Subcutaneous adipose tissue (tissue), 4 donors: ENCODE results near the gene TRIM33. TPM values are rescaled to one million over a fixed set of nuclear protein-coding genes. Genes with fewer than 3 reads are reported as not detected.

ENCODE experiments used
- total RNA-seq, 4 donors: library from RNA; depleted of rRNA; stranded (reverse); fragments of >200 nt; gene quantifications; one replicate each; pipeline ENCODE4 v1.1.0, GENCODE V29; 2016
- TF ChIP-seq, protein P1 (sequence below): fragments of 450-650 bp; IDR thresholded peaks from one replicate; pipeline ENCODE4 v1.5.1; 2016; ENCODE audit warnings: low read depth, mild to moderate bottlenecking, control low read depth, antibody characterized with exemption, moderate library complexity

The TRIM33 gene
- total RNA-seq, 4 donors from 2014 or later, result 36.2 to 44.3 (median 38.7) TPM

DNA sequence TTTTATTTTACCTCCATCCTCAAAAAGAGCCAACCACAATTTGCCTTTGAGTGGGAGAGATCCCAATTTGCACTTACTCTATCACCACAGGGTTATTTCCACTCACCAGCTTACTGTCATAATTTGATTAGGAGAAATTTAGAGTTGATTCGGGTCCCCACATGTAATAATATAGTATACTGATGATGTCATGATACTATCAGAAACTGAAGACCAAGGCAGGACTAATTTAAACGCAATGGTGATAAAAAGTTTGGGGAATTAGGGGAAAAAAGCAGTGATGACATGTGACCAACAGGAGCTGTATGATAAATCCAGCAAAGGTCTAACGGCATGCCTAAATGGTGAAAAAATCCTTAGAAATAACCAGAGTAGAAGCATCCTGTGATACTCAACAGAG, 54.4 kb downstream of the TRIM33 start:
- TF ChIP-seq, protein P1, sequence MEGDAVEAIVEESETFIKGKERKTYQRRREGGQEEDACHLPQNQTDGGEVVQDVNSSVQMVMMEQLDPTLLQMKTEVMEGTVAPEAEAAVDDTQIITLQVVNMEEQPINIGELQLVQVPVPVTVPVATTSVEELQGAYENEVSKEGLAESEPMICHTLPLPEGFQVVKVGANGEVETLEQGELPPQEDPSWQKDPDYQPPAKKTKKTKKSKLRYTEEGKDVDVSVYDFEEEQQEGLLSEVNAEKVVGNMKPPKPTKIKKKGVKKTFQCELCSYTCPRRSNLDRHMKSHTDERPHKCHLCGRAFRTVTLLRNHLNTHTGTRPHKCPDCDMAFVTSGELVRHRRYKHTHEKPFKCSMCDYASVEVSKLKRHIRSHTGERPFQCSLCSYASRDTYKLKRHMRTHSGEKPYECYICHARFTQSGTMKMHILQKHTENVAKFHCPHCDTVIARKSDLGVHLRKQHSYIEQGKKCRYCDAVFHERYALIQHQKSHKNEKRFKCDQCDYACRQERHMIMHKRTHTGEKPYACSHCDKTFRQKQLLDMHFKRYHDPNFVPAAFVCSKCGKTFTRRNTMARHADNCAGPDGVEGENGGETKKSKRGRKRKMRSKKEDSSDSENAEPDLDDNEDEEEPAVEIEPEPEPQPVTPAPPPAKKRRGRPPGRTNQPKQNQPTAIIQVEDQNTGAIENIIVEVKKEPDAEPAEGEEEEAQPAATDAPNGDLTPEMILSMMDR, result no peak

DNA sequence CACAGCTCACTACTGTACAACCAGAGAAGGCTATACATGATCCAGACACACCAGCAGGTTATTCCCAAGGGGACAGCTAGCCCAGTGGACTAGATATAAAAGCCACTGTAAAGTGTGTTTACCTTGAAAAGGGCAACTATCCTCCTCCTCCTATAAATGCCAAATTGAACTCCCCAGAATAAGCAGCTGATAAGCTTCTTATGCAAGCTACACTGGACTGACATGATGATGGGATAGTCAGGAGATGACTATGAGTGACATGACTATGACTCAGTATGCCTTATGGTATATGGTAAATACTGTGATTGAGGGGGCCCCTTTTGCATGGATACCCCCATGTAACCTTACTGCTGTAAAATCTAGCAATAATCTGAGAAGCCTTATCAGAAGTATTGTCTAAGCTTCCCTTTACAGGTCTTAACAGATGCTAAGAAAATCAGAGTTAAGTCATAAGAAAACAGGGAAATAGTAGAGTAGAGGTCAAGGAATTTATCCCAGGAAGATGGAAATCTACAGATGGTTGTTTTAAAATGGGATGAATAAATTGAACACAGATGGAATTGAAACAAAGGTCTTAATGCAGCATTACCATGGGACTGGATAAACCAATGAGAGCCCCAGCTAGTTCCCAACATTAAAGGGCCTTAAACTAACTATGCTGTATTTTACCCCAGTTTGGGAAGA, 55.8 kb downstream of the TRIM33 start:
- TF ChIP-seq, protein P1, result no peak

DNA sequence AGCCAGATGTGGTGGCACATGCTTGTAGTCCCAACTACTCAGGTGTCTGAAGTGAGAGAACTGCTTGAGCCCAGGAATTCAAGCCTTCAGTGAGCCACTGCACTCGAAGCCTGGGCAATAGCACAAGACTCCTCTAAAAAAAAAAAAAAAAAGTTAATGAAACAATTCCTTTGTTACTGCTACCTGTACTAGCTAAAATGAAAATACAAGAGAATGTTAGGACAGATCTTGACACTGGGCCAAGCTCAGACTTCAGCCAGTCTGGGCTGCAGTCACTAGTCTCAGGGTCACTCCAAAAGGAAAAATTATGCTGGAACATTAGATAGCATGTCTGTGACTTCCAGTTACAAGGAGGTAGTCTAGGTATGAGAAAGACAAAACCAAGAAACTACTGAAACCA, 56.5 kb downstream of the TRIM33 start:
- TF ChIP-seq, protein P1, result no peak

DNA sequence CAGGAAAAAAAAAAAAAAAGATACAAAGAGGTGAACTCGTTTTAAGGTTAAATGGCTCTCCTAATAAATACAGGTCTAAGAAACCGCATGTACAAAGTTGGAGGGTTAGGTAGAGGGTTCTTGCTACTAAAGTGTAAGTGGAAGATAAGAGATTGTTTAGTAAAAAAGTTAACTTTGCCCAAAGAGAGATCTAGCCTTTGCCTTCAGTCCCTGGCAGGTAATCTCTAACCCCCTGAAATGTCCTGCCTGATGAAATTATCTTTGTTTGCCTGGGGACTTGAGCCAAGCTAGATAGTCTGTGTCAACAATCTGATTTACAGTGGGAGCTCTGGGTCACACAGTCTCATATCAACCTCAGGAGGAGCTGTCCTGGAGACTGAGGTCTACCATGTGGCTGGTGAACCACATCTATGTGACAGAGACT, 57.6 kb downstream of the TRIM33 start:
- TF ChIP-seq, protein P1, result no peak

DNA sequence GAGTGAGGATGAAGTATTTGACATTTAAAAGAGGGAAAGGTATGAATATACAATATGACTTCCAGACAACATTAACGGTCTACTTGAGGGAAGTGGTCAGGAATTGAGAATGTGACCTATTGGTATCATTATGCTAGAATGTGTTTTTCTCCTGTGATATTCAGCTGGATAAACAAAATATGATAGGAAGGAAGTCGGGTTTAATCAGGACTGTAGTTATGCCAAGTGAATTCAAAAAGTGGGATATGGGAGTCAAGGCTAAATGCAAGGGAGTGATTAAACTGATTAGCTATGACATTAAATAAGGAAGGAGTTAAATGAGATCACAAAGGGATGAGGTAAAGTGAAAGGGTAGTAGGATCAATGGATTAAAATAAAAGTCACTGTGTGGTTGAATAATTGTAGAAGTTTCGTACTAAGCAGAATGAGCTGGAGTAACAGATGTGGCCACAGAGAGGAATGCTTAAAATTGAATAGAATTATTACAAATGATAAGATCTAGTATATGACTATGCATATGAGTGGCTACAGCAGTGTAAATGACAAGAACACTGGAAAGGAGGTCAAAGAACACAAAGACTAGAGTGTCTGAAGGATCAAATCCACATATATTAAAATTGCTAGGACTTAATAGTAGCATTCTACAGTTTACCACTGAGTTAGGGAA, 62.5 kb downstream of the TRIM33 start:
- TF ChIP-seq, protein P1, result no peak

DNA sequence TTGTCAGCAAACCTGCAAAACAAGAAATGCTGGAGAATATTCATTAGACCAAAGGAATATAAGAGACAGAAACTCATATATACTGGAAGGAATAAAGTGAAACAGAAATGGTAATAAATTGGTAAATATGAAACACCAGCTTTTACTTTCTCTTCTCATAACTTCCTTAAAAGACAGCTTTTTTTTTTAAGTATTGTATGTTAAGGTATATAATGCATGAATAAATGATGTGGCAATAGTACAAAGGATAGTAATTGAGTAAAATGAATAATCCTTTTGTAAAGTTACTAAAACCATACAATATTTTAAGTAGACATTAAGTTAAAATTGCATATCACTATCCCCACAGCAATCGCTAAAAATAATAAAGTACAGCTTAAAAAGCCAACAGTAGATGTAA, 64.8 kb downstream of the TRIM33 start:
- TF ChIP-seq, protein P1, result no peak

DNA sequence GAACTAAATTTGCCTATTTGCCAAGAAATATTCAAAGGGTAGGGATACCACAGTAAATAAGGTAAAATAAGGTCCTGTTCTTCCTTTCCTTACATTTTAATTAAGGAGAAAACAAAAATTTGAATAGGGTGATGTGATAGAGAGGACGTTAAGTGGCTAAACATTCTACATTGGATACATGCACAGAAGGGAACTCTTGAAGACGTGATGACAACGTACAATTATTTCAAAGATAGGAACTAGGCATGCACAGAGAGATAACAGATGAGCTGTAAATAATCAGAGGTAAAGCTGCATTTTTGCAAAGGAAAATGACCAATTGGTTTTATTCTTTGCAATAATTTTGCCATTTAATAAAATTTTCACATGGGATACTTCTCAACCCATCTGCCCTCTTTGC, 69.7 kb downstream of the TRIM33 start:
- TF ChIP-seq, protein P1, result no peak
